ENCODE data around the gene SEMA6B.

- TF ChIP-seq FOXP2 (optimal IDR thresholded peaks at IDR 0.05; ENCODE audit: control extremely low read depth, extremely low read length, insufficient read depth) (no peak), EZH2 (IDR thresholded peaks at IDR 0.05) (no peak), POLR2AphosphoS5 (IDR thresholded peaks at IDR 0.05; ENCODE audit: borderline replicate concordance, low read depth, low read length) (no peak)
Measured at GRCh38 chr19:4529924-4530522, 29.5 kb downstream of the SEMA6B start.
